Effector memory CD4-positive, alpha-beta T cell (primary cell): ENCODE measurements around the gene BMPR1A.

Experiments
- DNase-seq, 3 donors: peaks; one replicate each; pipeline ENCODE4 v3.0.0-alpha.2; 2020
- H3K27ac ChIP-seq: 2 replicates; pipeline ENCODE4 v1.7.0; 2013; ENCODE audit warnings: mild to moderate bottlenecking, low read length, moderate library complexity; ENCODE audit not compliant: insufficient read depth, poor library complexity, severe bottlenecking
- H3K27me3 ChIP-seq: replicated peaks from 2 replicates; pipeline ENCODE4 v1.7.0; 2013; ENCODE audit warnings: mild to moderate bottlenecking, low read length; ENCODE audit not compliant: insufficient read depth, control insufficient read depth, poor library complexity, severe bottlenecking
- H3K36me3 ChIP-seq: 2 replicates; pipeline ENCODE4 v1.7.0; 2013; ENCODE audit warnings: mild to moderate bottlenecking, low read length, moderate library complexity; ENCODE audit not compliant: control insufficient read depth, insufficient read depth
- H3K4me1 ChIP-seq: 2 replicates; pipeline ENCODE4 v1.7.0; 2013; ENCODE audit warnings: low read length, mild to moderate bottlenecking; ENCODE audit not compliant: control insufficient read depth, insufficient read depth, poor library complexity, severe bottlenecking
- H3K4me3 ChIP-seq: 2 replicates; pipeline ENCODE4 v1.7.0; 2013; ENCODE audit warnings: low read length, low read depth, mild to moderate bottlenecking; ENCODE audit not compliant: insufficient read depth, poor library complexity, severe bottlenecking
- H3K9me3 ChIP-seq: 2 replicates; pipeline ENCODE4 v1.7.0; 2013; ENCODE audit warnings: mild to moderate bottlenecking, low read length, moderate library complexity; ENCODE audit not compliant: control insufficient read depth

Gene BMPR1A

GRCh38 chr10:86867149-86867548 lies 110.7 kb downstream of the BMPR1A start:
- Histone ChIP-seq H3K4me3 (no peak overlapping the region), H3K36me3 (no peaks in the 10 kb centered on the region), H3K9me3 (no peaks in the 10 kb centered on the region), H3K27me3 (no peaks in the 10 kb centered on the region), H3K27ac (no peak overlapping the region), H3K4me1 (no peaks in the 10 kb centered on the region)
- no peak for DNase-seq

GRCh38 chr10:86868353-86868752 lies 111.9 kb downstream of the BMPR1A start:
- no peak for DNase-seq
- Histone ChIP-seq H3K36me3 (no peaks in the 10 kb centered on the region), H3K9me3 (no peaks in the 10 kb centered on the region), H3K27me3 (no peaks in the 10 kb centered on the region), H3K4me1 (no peaks in the 10 kb centered on the region), H3K27ac (no peak overlapping the region), H3K4me3 (no peak overlapping the region)

- no peak overlapping the region for H3K27ac ChIP-seq
- no peak for DNase-seq
- H3K4me3 ChIP-seq = no peak overlapping the region
- H3K9me3 ChIP-seq = no peaks in the 10 kb centered on the region
- H3K36me3 ChIP-seq = no peaks in the 10 kb centered on the region
- no peaks in the 10 kb centered on the region for H3K4me1 ChIP-seq
- no peaks in the 10 kb centered on the region for H3K27me3 ChIP-seq
These were observed 114.3 kb downstream of the BMPR1A start for GRCh38 chr10:86870679-86871078.

GRCh38 chr10:86871563-86872183 lies 115.3 kb downstream of the BMPR1A start:
- no peaks in the 10 kb centered on the region for H3K36me3 ChIP-seq
- no peaks in the 10 kb centered on the region for H3K4me1 ChIP-seq
- DNase-seq = no peak
- H3K4me3 ChIP-seq = no peak overlapping the region
- H3K27ac ChIP-seq = no peak overlapping the region
- no peaks in the 10 kb centered on the region for H3K27me3 ChIP-seq
- no peaks in the 10 kb centered on the region for H3K9me3 ChIP-seq

- no peaks in the 10 kb centered on the region for H3K9me3 ChIP-seq
- H3K36me3 ChIP-seq = no peaks in the 10 kb centered on the region
- no peaks in the 10 kb centered on the region for H3K4me1 ChIP-seq
- H3K4me3 ChIP-seq = no peak overlapping the region
- no peak for DNase-seq
- no peak overlapping the region for H3K27ac ChIP-seq
- no peaks in the 10 kb centered on the region for H3K27me3 ChIP-seq
These were observed 116.3 kb downstream of the BMPR1A start for GRCh38 chr10:86872757-86873156.

GRCh38 chr10:86876748-86877147 lies 120.3 kb downstream of the BMPR1A start:
- Histone ChIP-seq H3K4me1 (no peaks in the 10 kb centered on the region), H3K36me3 (no peaks in the 10 kb centered on the region), H3K9me3 (no peaks in the 10 kb centered on the region), H3K27ac (no peak overlapping the region), H3K27me3 (no peaks in the 10 kb centered on the region), H3K4me3 (no peak overlapping the region)
- no peak for DNase-seq

- H3K27me3 ChIP-seq = no peaks in the 10 kb centered on the region
- no peak for DNase-seq
- H3K36me3 ChIP-seq = no peaks in the 10 kb centered on the region
- no peaks in the 10 kb centered on the region for H3K4me1 ChIP-seq
- H3K9me3 ChIP-seq = no peaks in the 10 kb centered on the region
- H3K4me3 ChIP-seq = no peak overlapping the region
- H3K27ac ChIP-seq = no peak overlapping the region
These were observed 122.7 kb downstream of the BMPR1A start for GRCh38 chr10:86878983-86879713.

- no peaks in the 10 kb centered on the region for H3K36me3 ChIP-seq
- H3K9me3 ChIP-seq = no peaks in the 10 kb centered on the region
- no peak for DNase-seq
- H3K4me3 ChIP-seq = no peak overlapping the region
- H3K4me1 ChIP-seq = no peaks in the 10 kb centered on the region
- no peak overlapping the region for H3K27ac ChIP-seq
- H3K27me3 ChIP-seq = no peaks in the 10 kb centered on the region
These were observed 124.6 kb downstream of the BMPR1A start for GRCh38 chr10:86880971-86881370.

- Histone ChIP-seq H3K4me3 (no peak overlapping the region), H3K27me3 (no peaks in the 10 kb centered on the region), H3K9me3 (no peaks in the 10 kb centered on the region), H3K4me1 (no peaks in the 10 kb centered on the region), H3K27ac (no peak overlapping the region), H3K36me3 (no peaks in the 10 kb centered on the region)
- no peak for DNase-seq
These were observed 132.4 kb downstream of the BMPR1A start for GRCh38 chr10:86888585-86889381.

- no peak for DNase-seq
- H3K36me3 ChIP-seq = no peaks in the 10 kb centered on the region
- no peaks in the 10 kb centered on the region for H3K27me3 ChIP-seq
- no peaks in the 10 kb centered on the region for H3K4me1 ChIP-seq
- H3K27ac ChIP-seq = no peak overlapping the region
- H3K9me3 ChIP-seq = no peaks in the 10 kb centered on the region
- no peak overlapping the region for H3K4me3 ChIP-seq
These were observed 133.6 kb downstream of the BMPR1A start for GRCh38 chr10:86889997-86890396.
